Stimulated activated naive CD4-positive, alpha-beta T cell (primary cell): ENCODE data around the gene TASP1.
"Not testable (repeated sequence)": the region's sequence is repeated elsewhere in the genome, so short reads cannot be mapped to it uniquely, and the experiment has no call there.

Experiments
- DNase-seq, 6 experiments: peaks; one replicate each; lab custom pipeline; 2025; lab: John Stamatoyannopoulos, UW

The TASP1 gene

GRCh38 chr20:13401596-13401995 lies 237.1 kb downstream of the TASP1 start:
- no peak for DNase-seq

- no peak for DNase-seq
Observed at GRCh38 chr20:13400453-13400852, 238.3 kb downstream of the TASP1 start.

- no peak for DNase-seq
Observed at GRCh38 chr20:13397300-13397724, 241.4 kb downstream of the TASP1 start.

GRCh38 chr20:13396826-13397225 lies 241.9 kb downstream of the TASP1 start:
- no peak for DNase-seq

- no peak for DNase-seq
Observed at GRCh38 chr20:13396022-13396421, 242.7 kb downstream of the TASP1 start.

GRCh38 chr20:13395232-13395631 lies 243.5 kb downstream of the TASP1 start:
- DNase-seq = no peak

- no peak for DNase-seq
Observed at GRCh38 chr20:13392391-13392790, 246.3 kb downstream of the TASP1 start.

- DNase-seq = no peak
Observed at GRCh38 chr20:13389115-13389514, 249.6 kb downstream of the TASP1 start.

GRCh38 chr20:13384132-13384531 lies 254.6 kb downstream of the TASP1 start:
- no peak for DNase-seq

- DNase-seq = no peak
Observed at GRCh38 chr20:13382786-13383185, 255.9 kb downstream of the TASP1 start.

GRCh38 chr20:13380497-13381229 lies 258.1 kb downstream of the TASP1 start:
- DNase-seq = not testable (repeated sequence)

- DNase-seq = no peak
Observed at GRCh38 chr20:13373400-13373799, 265.3 kb downstream of the TASP1 start.

GRCh38 chr20:13364278-13365170 lies 274.2 kb downstream of the TASP1 start:
- no peak for DNase-seq

- DNase-seq = no peak
Observed at GRCh38 chr20:13363473-13363872, 275.3 kb downstream of the TASP1 start.

- DNase-seq = not testable (repeated sequence)
Observed at GRCh38 chr20:13362165-13362564, 276.6 kb downstream of the TASP1 start.

- DNase-seq = not testable (repeated sequence)
Observed at GRCh38 chr20:13358936-13359335, 279.8 kb downstream of the TASP1 start.

GRCh38 chr20:13357782-13358181 lies 280.9 kb downstream of the TASP1 start:
- not testable (repeated sequence) for DNase-seq

- no peak for DNase-seq
Observed at GRCh38 chr20:13356591-13356990, 282.1 kb downstream of the TASP1 start.

GRCh38 chr20:13355941-13356486 lies 282.7 kb downstream of the TASP1 start:
- no peak for DNase-seq

- no peak for DNase-seq
Observed at GRCh38 chr20:13355411-13355810, 283.3 kb downstream of the TASP1 start.

- no peak for DNase-seq
Observed at GRCh38 chr20:13353261-13353945, 285.3 kb downstream of the TASP1 start.

- no peak for DNase-seq
Observed at GRCh38 chr20:13349235-13349604, 289.5 kb downstream of the TASP1 start.
